Measurements from ENCODE around the gene CYTH1.

- TF ChIP-seq YY1 (IDR thresholded peaks at IDR 0.05; ENCODE audit: insufficient read depth, insufficient read length) (no peak), SUZ12 (IDR thresholded peaks at IDR 0.05; ENCODE audit: extremely low read depth, insufficient read depth, insufficient read length) (no peak)
Observed at GRCh38 chr17:78697122-78697521, 85.0 kb downstream of the CYTH1 start.
